GM12874 (cell line): ENCODE measurements around the gene SEZ6.

Experiments
- TF ChIP-seq, protein P1 (sequence below): IDR thresholded peaks from 2 replicates; pipeline ENCODE4 v1.5.1; 2011; ENCODE audit warnings: low read depth, mild to moderate bottlenecking, control low read depth, low read length, moderate library complexity; ENCODE audit not compliant: insufficient read depth

Gene SEZ6

DNA sequence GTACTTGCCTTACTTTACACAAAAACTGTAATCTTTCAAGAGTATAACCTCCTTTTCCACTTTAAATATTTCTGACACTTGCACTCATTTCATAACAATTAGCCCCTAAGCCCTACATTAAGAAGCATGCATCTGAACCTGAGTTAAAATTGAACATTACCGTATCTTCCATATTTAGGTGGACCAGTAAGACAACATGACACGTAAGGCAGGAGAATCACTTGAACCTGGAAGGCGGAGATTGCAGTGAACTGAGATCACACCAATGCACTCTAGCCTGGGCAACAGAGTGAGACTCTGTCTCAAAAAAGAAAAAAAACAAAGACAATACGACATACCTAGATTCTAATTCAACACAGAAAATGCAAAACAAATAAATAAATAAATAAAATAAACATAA, 61.5 kb downstream of the SEZ6 start:
- TF ChIP-seq, protein P1, sequence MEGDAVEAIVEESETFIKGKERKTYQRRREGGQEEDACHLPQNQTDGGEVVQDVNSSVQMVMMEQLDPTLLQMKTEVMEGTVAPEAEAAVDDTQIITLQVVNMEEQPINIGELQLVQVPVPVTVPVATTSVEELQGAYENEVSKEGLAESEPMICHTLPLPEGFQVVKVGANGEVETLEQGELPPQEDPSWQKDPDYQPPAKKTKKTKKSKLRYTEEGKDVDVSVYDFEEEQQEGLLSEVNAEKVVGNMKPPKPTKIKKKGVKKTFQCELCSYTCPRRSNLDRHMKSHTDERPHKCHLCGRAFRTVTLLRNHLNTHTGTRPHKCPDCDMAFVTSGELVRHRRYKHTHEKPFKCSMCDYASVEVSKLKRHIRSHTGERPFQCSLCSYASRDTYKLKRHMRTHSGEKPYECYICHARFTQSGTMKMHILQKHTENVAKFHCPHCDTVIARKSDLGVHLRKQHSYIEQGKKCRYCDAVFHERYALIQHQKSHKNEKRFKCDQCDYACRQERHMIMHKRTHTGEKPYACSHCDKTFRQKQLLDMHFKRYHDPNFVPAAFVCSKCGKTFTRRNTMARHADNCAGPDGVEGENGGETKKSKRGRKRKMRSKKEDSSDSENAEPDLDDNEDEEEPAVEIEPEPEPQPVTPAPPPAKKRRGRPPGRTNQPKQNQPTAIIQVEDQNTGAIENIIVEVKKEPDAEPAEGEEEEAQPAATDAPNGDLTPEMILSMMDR: no peak

DNA sequence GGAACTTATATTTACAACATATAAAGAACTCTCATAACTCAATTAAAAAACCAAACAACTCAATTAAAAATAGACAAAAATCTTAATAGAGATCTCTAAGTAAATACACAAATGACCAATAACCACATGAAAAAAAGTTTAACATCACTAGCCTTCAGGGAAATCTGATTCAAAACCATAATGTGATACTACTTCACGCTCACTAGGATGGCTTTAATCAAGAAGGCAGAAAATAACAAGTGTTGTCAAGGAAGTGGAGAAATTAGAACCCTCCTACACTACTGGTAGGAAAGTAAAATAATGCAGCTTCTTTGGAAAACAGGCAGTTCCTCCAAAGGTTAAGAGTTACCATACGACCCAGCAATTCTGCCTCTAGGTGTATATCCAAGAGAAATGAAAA, 62.9 kb downstream of the SEZ6 start:
- TF ChIP-seq, protein P1: no peak

DNA sequence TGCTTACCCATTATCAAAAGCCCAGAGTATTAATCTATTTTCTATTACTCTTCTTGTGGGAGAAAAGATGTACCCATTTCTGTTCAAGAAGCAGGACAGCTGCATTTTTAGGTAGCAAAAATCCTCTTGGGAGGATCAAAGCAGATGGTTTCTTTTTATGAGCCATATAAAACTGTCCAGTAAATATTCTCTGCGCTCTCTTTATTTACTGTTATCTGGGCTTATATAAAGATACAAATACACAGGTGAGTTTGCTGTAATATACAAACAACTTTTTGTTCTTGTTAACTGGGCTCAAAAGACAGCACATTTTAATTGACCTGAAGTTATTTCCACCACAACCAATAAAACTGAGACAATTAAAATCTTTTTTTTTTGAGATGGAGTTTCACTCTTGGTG, 64.6 kb downstream of the SEZ6 start:
- TF ChIP-seq, protein P1: no peak

DNA sequence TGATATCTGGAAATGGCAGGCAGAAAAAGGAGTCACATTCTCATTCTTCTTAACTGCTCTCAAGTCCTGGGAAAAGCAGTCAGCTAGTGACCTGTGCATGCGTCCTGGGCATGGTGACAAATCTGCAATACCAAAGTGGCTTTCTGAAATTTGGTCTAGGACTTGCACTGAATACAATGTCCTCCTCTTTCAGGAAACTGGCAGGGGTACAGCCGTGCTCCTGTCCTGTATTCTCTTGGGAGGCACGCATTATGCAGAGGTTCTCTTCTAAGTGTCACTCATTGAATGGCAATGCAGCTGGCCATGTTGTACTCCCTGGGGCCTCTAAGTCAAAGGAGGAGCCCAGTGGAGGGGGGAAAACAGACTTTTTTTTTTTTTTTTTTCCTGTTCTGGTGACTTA, 65.2 kb downstream of the SEZ6 start:
- TF ChIP-seq, protein P1: no peak

DNA sequence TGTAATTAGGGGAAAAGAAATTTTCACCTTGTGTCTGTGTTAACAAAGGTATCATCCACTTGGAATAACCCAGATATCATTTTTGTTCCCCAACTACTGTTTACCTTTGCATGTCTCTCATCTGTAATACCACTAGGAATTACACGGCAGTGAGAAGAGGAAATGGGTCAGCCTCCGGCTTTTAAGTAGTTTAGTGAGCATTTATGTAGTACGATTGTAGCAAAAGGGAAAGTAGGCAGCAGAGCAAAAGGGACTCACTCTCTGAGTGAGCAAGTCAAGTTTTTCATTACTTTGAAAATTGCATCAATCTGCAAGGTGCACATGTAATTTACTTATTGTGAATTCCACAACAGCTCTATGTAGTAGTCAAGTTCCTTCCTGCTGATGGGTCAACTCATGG, 65.7 kb downstream of the SEZ6 start:
- TF ChIP-seq, protein P1: no peak

DNA sequence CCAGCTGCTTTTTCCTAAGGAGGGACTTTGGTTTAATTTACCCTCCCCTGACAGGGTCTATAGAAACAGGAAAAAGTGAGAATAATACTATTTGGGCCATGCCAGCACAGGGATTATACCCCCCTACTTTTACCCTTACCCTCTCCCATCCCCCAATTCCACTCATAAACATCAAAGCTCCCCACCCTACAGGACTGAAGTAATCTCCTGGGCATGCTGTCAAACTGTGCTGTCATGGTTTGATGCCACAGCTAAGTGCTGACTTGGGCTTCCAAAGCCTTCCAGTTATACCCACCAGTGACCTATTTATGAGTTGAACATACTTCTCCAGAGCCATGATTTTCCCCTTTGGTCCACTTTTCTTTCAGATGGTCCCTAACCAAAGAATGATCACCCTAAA, 67.3 kb downstream of the SEZ6 start:
- TF ChIP-seq, protein P1: no peak

DNA sequence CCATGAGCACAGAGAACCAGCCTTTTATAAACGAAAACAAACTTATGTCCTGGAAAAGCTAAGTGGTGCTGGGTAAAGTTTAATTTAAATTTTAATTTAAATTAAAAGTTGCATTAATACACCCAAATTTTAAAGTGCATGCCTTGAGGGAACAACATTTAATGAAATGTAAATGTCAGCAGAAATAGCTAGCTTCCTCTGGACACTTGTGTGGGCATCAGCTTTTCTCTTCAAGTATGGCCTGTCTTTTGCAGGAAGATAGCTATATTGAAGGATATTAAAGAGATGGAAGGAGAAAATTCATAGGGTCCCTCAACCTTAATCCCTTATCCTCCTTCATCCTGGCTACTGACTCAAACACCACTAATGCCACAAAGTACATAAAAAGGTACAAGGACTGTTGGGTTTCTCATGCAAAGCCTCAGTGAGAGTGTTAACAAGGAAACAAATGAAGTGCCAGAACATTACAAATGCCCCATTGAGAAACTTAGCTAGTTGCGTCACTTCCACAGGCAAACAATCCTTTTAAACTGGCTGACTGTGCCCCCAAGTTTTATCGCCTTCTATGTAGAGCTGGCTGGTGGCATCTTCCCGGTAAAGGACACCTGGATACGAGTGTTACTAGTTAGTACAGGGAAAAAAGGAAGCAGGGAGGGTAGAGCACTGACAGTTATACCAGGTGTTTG, 68.6 kb downstream of the SEZ6 start:
- TF ChIP-seq, protein P1: no peak
